Measurements from ENCODE around the gene PRDM11.
"Not testable (repeated sequence)": the region's sequence is repeated elsewhere in the genome, so short reads cannot be mapped to it uniquely, and the experiment has no call there.

PRDM11 gene

DNA sequence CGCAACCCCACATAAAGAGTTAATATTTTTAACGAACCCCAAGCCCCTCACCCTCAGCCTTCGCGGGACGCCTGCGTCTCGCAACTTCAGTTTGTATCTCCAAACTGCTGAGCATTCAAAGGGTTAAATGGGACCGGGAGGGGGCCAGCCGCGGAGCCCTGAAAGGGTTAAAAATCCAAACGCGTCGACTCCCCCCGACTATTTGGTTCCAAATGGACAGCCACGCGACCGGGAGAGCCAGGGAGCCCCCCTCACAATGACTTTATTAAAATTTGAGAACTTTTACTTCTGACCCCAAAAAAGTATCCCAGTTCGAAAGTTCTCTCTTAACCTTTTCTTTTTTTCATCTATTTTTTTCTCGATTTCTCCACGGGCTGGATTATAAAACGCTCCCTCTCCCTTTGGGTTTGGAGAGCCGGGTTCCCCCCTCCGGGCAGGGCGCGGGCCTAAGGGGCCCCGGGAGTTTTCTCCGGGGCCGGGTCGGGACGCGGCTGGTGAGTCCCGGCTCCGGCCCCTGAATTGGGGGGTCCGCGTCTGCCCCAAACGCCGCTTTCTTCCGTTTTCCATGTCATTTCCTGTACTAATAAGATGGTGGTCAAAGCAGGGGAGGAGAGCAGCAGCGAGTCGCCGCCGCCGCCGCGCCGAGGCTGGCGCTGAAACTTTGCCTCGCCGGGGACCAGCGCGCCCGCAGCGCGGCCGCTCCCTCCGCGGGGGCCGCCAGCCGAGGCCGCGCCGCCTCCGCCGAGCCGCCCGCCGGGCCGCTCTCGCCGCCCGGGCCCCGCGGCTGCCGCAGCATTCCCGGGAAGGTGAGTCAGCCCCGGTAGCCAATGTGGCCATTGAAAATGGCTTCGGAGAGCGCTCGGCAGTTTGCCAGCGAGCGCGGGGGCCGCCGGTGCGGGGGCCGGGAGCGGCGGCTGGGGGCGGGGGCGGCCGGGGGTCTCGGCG is at the start of gene PRDM11:
TSS of gene PRDM11 (plus strand) at position 568 of the 945 bp plus-strand sequence. CDS start 35,128 bp downstream, outside the sequence.
- peak; percentile 64 to 66 for DNase-seq

DNA sequence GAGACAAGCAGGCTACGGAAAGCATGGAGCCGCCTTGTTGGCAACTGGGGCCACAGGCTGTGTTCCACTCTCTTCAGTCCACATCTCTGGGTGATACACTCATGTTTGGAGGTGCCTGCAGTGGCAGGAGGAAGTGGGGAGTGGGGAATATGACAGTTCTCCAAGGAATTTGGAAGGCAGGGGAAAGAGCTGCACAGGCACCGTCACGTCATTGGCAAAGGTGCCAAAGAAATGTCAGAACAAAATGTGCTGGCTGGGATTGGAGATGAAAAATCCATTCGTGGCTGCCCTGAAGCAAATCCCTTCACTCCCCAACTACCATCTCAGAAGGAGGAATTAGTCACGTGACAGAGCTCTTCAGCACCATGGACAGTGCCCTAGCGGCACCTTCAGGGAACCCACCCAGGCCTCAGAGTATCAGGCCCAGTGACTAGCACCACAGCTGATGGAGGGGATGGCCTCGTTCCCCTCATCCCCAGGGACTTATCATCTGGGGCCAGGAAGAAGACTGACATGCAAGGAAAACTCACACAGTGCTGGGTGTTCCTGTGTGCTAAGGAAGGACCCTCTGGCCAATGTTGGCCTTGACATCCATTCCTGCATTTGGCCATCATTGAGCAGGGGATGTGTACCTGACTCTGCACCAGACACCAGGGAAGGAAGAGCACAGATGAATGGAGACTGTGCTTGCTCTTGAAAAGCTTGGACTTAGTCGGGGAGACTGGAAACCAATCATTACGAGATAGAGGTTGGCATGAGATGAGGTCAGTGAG is 48.5 kb upstream of the PRDM11 start:
- DNase-seq, result peak; percentile 50 to 51

DNA sequence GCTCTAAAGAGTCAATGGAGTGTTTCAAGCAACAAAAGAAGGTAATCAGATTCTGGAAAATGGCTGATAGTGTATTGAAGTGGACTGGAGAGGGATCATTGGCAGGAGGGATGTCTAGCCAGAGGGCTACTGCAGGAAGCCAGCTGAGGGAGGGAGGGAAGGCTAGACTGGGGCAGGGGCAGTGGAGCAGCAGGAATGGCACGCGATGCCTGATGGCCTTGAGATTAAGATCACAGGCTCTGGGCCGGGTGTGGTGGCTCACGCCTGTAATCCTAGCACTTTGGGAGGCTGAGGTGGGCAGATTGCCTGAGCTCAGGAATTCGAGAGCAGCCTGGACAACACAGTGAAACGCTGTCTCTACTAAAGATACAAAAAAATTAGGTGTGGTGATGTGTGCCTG is 47.5 kb upstream of the PRDM11 start:
- peak in 1 of 2 donors; percentile 7 for DNase-seq

DNA sequence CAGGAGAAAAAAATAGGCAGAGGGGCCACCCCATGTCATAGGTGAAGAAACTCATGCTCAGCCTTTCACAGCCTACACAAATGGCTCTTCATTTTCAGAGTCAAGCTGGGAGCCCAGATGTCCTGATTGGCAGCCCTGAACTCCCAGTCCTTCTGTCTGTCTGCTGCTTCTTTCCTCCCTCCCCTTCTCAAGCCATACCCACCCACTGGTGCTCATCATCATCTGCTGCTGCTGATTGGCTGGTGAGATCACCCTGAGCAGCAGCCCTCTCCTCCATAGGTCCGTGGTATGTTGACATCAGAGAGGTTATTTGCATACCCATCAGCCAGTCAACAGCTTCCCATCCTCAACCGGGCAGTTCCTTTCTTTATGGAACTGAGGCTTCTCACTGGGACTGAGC is 46.1 kb upstream of the PRDM11 start:
- peak in 1 of 2 donors; percentile 17 for DNase-seq

DNA sequence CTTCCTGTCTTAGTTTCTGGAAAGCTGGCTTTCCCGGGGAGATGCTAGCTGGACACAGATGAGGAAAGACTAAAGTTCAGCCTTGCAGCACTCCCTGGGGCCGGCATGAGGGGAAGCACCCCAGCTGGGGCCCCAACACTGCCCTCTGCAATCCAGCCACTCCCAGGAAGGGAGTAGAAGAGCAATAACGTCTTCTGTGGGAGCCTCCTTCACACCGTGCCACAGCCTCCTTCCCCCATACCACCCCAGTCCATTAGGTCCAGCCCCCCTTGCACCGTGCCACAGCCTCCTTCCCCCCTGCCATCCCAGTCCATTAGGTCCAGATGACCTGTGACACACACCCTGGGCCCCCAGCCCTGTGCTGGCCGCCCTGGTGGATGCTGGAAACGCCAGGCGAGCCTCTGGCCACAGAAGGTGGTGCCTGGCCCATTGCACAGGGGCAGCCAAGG is 44.1 kb upstream of the PRDM11 start:
- peak in 1 of 2 donors; percentile 16 for DNase-seq

DNA sequence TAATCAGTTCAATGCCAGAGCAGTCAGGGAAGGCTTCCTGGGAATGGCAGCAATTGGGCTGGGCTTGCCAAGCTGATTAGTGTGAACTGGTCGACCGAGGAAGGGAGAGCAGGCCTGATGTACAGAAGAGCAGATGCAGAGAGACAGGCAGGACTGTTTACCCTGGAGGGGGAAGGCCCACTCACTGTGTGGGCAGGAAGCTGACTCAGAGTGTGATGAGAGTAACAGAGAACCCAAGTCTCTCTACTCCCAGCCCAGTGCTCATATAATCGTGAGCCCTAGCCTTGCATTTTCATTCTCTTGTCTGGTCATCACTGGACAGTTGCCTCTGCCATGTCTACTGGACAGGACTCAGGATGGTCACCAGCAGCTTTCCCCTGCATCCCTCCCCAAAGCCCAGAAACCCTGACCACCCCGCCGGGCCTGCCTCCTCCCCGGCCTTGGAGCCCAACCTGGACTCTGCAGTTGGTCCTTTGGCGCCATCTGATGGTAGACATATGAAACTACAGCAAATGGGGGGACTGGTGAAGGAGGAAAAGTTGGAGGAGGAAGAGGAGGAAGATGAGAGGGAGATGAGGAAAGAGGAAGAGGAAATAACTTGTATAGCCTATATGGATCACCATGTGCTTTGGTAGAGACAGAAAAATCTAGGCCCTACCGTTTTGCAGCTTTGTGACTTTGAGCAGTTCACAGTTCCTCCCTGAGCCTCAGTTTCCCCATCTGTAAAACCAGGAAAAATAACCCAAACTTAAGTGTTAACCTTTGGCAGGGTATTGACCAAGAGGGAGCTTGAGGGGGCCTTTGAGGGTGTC is 43.4 kb upstream of the PRDM11 start:
- peak; percentile 59 to 69 for DNase-seq

DNA sequence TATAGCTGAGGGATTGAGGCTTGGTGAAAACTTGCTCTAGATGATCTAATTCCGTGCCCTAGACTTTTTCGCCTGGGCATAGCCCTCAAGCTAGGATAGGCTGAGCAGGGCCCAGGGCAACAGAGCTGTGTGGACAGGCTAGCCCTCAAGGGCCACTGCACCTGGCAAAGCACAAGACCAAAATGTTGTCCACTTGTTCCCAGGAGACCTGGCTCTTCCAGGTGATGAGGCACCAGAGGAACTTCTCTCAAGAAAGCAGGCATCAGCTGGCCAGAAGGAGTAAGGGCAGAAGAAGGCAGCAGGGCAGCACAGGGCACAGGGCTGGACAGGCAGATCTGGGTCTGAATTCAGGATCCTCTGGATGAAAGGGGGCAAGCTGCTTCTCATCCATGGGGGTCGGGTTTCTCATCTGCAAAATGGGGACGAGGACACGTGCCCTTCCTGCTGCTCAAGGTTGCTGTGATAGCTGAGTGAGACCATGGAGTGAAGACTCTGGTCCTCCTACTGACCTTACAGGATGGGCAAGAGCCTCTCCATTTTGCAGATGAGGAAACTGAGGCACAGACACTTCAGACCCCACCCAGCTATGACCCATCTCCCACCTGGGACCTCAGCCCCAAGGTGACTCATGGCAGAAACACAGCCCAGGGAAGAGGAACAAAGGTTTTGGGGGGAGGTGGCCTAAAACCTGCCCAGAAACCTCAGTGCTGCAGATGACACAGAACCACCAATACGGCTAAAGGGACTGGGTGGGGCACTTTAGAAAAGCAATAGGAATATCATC is 42.2 kb upstream of the PRDM11 start:
- no peak for DNase-seq

DNA sequence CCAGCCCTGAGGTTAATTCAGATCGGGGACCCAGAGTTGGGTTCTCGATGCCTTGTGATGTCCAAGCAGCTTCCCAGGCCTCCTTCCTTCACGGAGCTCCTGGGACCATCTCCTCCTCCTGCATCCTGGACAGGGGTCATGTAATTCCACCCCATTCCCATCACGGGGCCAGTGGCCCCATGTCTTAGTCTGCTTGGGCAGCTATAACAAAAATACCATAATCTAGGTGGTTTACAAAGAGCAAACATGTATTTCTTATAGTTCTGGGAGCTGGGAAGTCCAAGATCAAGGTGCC is 41.7 kb upstream of the PRDM11 start:
- no peak for DNase-seq

DNA sequence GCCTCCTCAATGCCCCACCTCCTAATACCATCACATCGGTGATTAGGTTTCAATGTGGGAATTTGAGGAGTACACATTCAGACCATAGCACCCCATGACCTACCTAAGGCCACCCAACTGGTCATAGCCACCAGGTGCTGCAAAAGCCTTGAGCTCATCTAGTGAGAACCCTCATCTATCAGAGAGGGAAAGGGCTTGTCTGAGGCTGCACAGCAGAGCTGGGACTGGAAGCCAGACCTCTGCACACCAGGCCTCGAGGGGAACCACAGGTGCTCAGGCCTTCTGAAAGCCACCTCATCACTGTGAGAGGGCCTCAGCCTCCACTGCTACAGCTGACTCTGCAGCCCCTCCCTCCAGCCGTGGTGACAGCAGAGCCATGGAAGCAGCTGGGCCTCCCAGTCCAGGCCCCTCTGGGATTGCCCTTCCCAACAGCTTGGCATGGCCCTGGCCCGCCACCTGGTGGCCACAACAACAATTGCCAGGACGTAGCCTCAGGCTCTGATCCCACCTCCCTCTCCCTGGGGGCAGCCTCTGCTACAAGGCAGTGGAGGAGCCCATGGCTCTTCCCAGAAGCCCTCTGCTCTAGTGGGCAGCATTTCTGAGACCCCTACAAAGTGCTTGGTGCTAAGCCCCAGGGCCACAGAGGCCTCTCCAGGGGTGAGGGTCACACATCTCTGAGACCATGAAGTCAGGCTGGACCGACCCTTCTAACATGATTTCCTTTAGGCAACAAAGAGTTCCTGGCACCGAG is 41.0 kb upstream of the PRDM11 start:
- peak; percentile 68 for DNase-seq

DNA sequence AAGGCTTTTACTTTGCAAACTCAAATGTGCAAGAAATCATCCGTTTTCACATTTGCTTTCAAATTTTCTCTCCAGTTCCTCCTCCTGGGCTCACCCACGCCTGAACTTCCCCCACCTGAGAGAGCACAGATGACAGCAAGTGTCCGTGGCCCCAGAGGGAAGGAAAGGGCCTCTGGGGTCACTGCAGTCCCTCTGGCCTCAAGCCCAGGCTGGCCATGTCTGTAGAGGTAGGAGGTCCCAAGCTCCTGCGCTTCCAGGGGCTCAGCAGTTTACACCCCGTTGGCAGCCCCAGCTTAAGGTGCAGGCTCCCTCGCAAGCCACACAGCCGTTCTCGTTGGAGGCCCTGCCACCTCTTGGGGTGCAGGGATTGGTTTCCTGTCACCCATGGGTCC is 40.5 kb upstream of the PRDM11 start:
- peak in 1 of 2 donors; percentile 14 for DNase-seq

DNA sequence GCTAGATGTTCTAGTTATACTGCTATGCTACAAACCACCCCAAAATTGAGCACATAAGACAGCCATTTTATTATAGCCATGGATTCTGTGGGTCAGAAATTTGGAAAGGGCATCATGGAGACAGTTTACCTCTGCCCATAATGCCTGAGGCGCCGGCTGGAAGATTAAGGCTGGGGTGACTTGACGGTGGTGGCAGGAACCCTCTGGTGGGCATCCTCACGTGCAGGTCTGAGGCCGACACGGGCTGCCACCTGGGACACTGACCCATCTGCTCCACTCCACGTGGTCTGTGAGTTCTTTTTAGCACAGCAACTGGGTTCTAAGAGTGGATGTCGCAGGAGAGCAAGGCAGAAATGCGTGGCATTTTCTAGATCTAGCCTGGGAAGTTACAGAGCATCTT is 40.0 kb upstream of the PRDM11 start:
- DNase-seq, result peak in 1 of 2 donors; percentile 12

DNA sequence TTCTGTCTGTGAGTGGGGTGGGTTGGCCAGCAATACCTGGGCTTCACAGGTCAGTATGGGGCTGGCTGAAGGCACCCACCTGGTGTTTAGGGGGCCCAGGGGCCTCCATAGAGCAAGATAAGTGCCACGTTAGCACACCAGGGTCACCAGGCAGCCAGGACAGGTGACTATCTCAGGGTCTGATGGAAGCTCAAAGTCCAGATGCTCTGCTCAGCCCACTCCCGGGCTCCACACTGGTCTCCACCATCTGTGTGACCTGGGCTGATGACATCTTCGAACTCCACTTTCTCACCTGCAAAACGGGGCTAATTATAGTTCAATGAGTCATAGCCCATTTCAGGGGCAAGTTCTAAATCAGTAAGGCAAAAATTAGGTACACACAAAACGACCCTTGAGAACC is 39.4 kb upstream of the PRDM11 start:
- DNase-seq, result peak in 1 of 2 donors; percentile 13

DNA sequence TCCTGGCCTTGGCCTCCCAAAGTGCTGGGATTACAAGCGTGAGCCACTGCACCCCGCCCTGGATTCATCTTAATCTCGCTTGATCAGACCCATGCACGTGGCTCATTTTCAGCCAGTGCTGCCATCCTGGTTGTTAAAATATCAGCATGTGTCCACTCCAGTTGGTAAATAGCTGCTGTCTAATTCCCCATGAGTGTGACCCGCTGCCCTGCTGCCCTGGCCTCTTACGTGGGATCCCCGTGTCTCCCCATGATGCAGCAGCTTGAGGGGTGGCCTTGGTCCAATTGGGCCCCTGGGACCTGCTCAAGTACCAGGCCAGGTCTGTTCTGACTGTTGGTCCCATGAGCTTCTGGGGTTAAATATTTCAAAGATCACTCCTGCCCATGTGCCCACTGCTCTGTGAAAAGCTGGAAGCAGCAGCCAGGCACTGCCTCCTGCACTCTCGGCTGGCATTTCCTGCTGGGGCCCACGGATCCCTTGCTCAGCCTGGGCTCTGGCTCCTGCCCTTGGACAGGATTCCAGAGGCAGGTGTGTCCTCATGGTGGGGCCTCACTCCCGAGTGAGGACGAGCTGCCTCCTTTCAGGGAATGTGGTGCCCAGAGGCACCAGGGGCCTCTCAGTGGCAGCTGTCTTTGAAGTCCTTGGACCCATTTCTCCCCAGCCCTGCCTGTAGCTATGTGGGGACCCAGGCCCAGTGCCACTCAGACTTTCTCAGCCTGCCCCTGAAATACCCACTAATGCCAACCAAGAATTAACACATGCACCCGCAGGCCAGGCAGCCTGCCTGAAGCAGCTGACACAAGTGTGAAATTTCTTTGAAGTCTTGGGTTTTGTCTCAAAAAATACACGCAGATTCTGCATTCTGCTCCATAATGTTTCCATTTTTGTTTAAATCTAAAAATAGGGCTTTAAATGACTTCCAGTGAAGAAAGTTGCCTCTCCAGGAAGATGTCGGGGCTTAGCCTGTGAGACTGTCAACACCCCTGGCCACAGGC is 38.1 kb upstream of the PRDM11 start:
- no peak for DNase-seq

DNA sequence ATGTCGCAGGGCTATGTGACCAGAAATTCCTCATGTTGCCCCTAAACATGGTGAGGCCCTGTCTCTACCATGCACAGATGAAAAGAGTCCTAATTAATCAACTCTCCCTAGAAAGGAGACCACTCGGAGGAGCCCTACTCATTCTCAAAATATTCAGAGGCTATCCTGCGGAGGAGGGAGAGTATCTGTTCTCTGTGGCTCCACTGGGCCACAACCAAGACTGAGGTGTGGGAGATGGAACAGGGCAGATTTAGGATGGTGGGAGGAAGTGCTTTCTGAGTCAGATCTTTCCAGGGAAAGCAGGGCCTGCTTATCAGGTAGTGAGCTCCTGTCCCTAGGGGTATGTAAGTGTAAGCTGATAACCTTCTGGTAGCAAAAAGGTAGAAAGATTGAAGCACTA is 37.0 kb upstream of the PRDM11 start:
- no peak for DNase-seq

DNA sequence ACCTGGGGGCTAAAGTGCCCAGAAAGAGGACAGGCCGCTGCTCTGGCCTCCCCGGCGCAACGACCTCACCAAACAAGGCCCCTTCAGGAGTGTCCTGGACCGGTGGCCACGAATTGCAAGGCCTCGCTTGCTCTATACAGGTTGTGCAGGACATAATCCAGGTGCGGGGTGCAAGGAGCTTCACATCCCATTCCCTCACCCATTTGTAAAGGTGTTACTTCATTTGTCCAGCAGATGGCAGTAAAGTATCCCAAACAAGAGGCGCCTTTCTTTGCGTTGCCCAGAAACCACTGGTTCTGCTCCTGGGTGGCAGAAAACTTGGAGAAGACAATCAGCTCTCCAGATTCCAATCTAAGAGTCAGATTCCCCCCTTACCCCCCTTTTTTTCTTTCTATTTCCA is 35.9 kb upstream of the PRDM11 start:
- DNase-seq, result peak in 1 of 2 donors; percentile 10

DNA sequence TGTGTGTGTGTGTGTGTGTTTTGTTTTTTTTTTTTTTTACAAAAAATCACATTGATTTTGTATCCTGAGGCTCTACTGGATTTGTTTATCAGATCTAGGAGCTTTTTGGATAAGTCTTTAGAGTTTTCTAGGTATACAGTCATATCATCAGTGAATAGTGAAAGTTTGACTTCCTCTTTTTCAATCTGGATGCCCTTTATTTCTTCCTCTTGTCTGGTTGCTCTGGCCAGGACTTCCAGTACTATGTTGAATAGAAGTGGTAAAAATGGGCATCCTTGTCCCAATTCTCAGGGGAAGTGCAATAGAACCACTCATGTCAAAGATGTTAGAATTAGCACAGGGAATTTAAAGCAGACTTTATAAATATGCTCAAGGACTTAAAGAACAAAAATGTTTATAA is 32.6 kb upstream of the PRDM11 start:
- no peak for DNase-seq

DNA sequence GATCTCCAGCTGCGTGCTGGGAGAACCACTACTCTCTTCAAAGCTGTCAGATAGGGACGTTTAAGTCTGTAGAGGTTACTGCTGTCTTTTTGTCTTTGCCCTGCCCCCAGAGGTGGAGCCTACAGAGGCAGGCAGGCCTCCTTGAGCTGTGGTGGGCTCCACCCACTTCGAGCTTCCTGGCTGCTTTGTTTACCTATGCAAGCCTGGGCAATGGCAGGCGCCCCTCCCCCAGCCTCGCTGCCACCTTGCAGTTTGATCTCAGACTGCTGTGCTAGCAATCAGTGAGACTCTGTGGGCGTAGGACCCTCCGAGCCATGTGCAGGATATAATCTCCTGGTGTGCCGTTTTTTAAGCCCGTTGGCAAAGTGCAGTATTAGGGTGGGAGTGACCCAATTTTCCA is 18.6 kb upstream of the PRDM11 start:
- DNase-seq, result not testable (repeated sequence)

DNA sequence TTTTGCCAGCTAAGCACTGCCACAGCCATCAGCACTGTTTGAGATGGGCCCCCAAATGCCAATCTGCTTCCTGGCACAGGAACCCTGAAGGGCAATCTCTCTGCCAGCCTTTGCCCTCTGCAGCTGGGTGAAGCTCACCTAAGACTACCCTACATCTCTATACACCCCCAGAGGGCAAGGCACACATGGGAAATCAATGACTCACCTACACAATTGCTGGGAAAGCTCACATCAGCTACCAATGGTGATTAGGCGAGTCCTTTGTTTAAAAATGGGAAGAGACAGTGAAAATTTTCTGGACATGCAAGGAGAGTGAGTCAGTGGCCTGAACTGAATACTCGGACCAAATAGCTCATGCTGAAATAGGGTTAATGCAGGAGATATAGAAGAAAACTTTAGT is 12.6 kb upstream of the PRDM11 start:
- DNase-seq, result no peak

DNA sequence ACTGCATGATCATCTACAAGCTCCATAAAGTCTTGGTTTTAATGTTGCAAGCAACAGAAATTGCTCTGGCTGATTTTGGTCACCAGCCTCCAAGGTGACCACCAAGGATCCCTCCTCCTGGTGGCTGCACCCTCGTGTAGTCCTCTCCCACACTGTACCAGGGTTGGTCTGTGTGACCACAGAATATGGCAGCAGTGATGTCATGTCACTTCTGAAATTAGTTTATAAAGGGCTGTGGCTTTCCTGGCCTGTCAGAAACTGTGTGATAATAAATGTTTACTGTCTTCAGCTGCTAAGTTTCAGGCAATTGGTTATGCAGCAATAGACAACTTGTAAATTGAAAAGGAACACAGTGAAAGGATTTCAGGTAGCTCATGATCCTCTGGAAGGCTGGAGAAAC is 5.3 kb upstream of the PRDM11 start:
- no peak for DNase-seq

DNA sequence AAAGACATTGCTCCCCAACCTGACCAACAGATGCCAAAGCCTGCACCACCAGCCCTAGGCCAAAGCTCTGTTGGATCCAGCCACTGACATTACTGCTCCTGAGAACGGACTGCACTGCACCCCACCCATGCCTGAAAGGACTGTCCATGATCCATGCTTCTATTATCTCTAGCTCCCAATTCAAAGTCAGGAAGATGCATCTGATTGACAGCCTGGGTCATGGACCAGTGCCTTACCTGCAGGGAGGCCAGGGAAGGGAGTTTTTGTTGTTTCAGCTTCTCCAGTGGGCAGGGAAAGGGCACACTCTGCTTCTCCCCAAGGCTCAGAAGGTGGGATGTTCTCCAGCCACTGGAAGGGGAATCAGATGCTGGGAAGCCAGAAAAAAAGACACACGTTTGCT is 4.8 kb upstream of the PRDM11 start:
- no peak for DNase-seq

Data from stimulated activated CD4-positive, alpha-beta T cell treated with anti-CD3 and anti-CD28 coated beads, Interleukin-2, amount 100 ng/mL, for 24 hours (primary cell).